HG02970 (cell line): ENCODE measurements around the gene XPO5.

Source experiments
- ATAC-seq: cut with Tn5 transposase; IDR thresholded peaks from one replicate; pipeline ENCODE4 v1.9.1; 2021; ENCODE audit warnings: mild to moderate bottlenecking, moderate library complexity, moderate number of reproducible peaks; ENCODE audit not compliant: unreplicated experiment, low FRiP score

The XPO5 gene

GRCh38 chr6:43520097-43520496, 55.7 kb downstream of the XPO5 start:
- ATAC-seq: no peak

GRCh38 chr6:43517505-43518357, 58.1 kb downstream of the XPO5 start:
- no peak for ATAC-seq

GRCh38 chr6:43516697-43517504, 58.9 kb downstream of the XPO5 start, which contains the start of the genes POLR1C and YIPF3:
Gene POLR1C (plus strand): TSS chr6:43517089. CDS start chr6:43517110, 21 bp downstream.
Gene YIPF3 (minus strand): TSS chr6:43516926. CDS start chr6:43516807, 119 bp downstream.
- ATAC-seq: peak; percentile 89

- ATAC-seq: no peak
These were observed 59.5 kb downstream of the XPO5 start for GRCh38 chr6:43516367-43516696.

- no peak for ATAC-seq
These were observed 60.0 kb downstream of the XPO5 start for GRCh38 chr6:43515808-43516207.

- no peak for ATAC-seq
These were observed 63.9 kb downstream of the XPO5 start for GRCh38 chr6:43511824-43512415.

- ATAC-seq: no peak
These were observed 65.0 kb downstream of the XPO5 start for GRCh38 chr6:43510827-43511163.

GRCh38 chr6:43509984-43510826, 65.6 kb downstream of the XPO5 start, which contains the start of gene LRRC73:
Gene LRRC73 (minus strand): TSS chr6:43510346. CDS start chr6:43509785, 561 bp downstream.
- no peak for ATAC-seq

- no peak for ATAC-seq
These were observed 66.5 kb downstream of the XPO5 start for GRCh38 chr6:43509142-43509983.

GRCh38 chr6:43508481-43509141, 67.2 kb downstream of the XPO5 start:
- no peak for ATAC-seq

GRCh38 chr6:43506667-43507471, 69.0 kb downstream of the XPO5 start:
- ATAC-seq: no peak

- ATAC-seq: no peak
These were observed 69.7 kb downstream of the XPO5 start for GRCh38 chr6:43506171-43506570.

- no peak for ATAC-seq
These were observed 70.1 kb downstream of the XPO5 start for GRCh38 chr6:43505718-43506117.

GRCh38 chr6:43504756-43505593, 70.9 kb downstream of the XPO5 start:
- ATAC-seq: no peak

- ATAC-seq: no peak
These were observed 72.4 kb downstream of the XPO5 start for GRCh38 chr6:43503443-43503842.

- ATAC-seq: no peak
These were observed 73.2 kb downstream of the XPO5 start for GRCh38 chr6:43502666-43503065.

- no peak for ATAC-seq
These were observed 74.9 kb downstream of the XPO5 start for GRCh38 chr6:43500921-43501320.
